Left ventricle myocardium inferior (tissue), 1 donor: ENCODE results near the gene R3HCC1L. TPM values are rescaled to one million over a fixed set of nuclear protein-coding genes. Genes with fewer than 3 reads are reported as not detected.
"Not testable (repeated sequence)": the region's sequence is repeated elsewhere in the genome, so short reads cannot be mapped to it uniquely, and the experiment has no call there.

Experiments
- DNase-seq: peaks from one replicate; pipeline ENCODE4 v3.0.0-alpha.2; 2020
- H3K27ac ChIP-seq: fragments of 200-600 bp; replicated peaks from 2 replicates; pipeline ENCODE4 v1.8.0; 2021
- H3K27me3 ChIP-seq: fragments of 200-600 bp; 2 replicates; pipeline ENCODE4 v1.8.0; 2021; ENCODE audit warnings: low read depth
- H3K36me3 ChIP-seq: fragments of 200-600 bp; 2 replicates; pipeline ENCODE4 v1.8.0; 2021
- H3K4me1 ChIP-seq: fragments of 200-600 bp; 2 replicates; pipeline ENCODE4 v1.8.0; 2021
- H3K4me3 ChIP-seq: fragments of 200-600 bp; 2 replicates; pipeline ENCODE4 v1.8.0; 2021; ENCODE audit warnings: mild to moderate bottlenecking, moderate library complexity
- H3K9me3 ChIP-seq: fragments of 200-600 bp; replicated peaks from 2 replicates; pipeline ENCODE4 v1.8.0; 2021
- CTCF ChIP-seq: fragments of 200-600 bp; IDR thresholded peaks from 2 replicates; pipeline ENCODE4 v1.8.0; 2021; ENCODE audit warnings: antibody characterized with exemption, mild to moderate bottlenecking, borderline replicate concordance
- intact Hi-C: fragments of 100-400 bp; cut with micrococcal nuclease; formaldehyde crosslinking; loops from one replicate; pipeline ENCODE4 v1.11.0; 2022
- total RNA-seq: library from RNA; stranded (reverse); fragmentation: NEBNext Ultra II Directional; extraction: Animal tissue kit (Norgen Biotek cat#: 25700); gene quantifications from one replicate; pipeline ENCODE4 v1.2.1, GENCODE V29; 2021
- donor health status: DM: no; HTN: yes; CAD: no; lungs with severe emphysema.

Gene R3HCC1L
- total RNA-seq, 1 donor from 2014 or later, result 5.9 TPM

- no peaks in the 10 kb centered on the region for H3K4me1 ChIP-seq
- no peak overlapping the region for H3K4me3 ChIP-seq
- H3K36me3 ChIP-seq, result no peaks in the 10 kb centered on the region
- H3K27me3 ChIP-seq, result peaks cover 78% of the 10 kb centered on the region
- DNase-seq, result no peak
- intact Hi-C loops, result no loop called here
- H3K9me3 ChIP-seq, result no peaks in the 10 kb centered on the region
- H3K27ac ChIP-seq, result no peak overlapping the region
- TF ChIP-seq CTCF, result no peak
Observed at GRCh38 chr10:98115031-98115787, 19.2 kb upstream of the R3HCC1L start.

GRCh38 chr10:98119891-98120290 is 14.6 kb upstream of the R3HCC1L start:
- peaks cover 15% of the 10 kb centered on the region for H3K9me3 ChIP-seq
- intact Hi-C loops, result no loop called here
- TF ChIP-seq CTCF, result no peak

GRCh38 chr10:98125940-98126631 is 8.4 kb upstream of the R3HCC1L start:
- no peak for DNase-seq
- Histone ChIP-seq H3K27ac (no peak overlapping the region), H3K36me3 (no peaks in the 10 kb centered on the region), H3K9me3 (peaks cover 15% of the 10 kb centered on the region), H3K4me1 (no peaks in the 10 kb centered on the region), H3K27me3 (peaks cover 30% of the 10 kb centered on the region), H3K4me3 (no peak overlapping the region)
- TF ChIP-seq CTCF, result no peak
- intact Hi-C loops, result no loop called here

More at GRCh38 chr10:98119891-98120290, 14.6 kb upstream of the R3HCC1L start:
- DNase-seq, result no peak
- no peak overlapping the region for H3K27ac ChIP-seq
- H3K27me3 ChIP-seq, result peaks cover 44% of the 10 kb centered on the region
- no peaks in the 10 kb centered on the region for H3K4me1 ChIP-seq
- H3K36me3 ChIP-seq, result no peaks in the 10 kb centered on the region
- no peak overlapping the region for H3K4me3 ChIP-seq

GRCh38 chr10:98128802-98129201 is 5.7 kb upstream of the R3HCC1L start:
- TF ChIP-seq CTCF, result no peak
- peaks cover 6% of the 10 kb centered on the region for H3K9me3 ChIP-seq
- no peaks in the 10 kb centered on the region for H3K4me1 ChIP-seq
- intact Hi-C loops, result no loop called here
- peaks cover 26% of the 10 kb centered on the region for H3K27me3 ChIP-seq
- H3K36me3 ChIP-seq, result no peaks in the 10 kb centered on the region
- no peak overlapping the region for H3K4me3 ChIP-seq
- no peak for DNase-seq
- no peak overlapping the region for H3K27ac ChIP-seq

- intact Hi-C loops, result no loop called here
- Histone ChIP-seq H3K4me3 (no peak overlapping the region), H3K9me3 (peaks cover 6% of the 10 kb centered on the region), H3K27me3 (peaks cover 5% of the 10 kb centered on the region), H3K27ac (no peak overlapping the region), H3K4me1 (peaks cover 24% of the 10 kb centered on the region), H3K36me3 (no peaks in the 10 kb centered on the region)
- no peak for TF ChIP-seq CTCF
- no peak for DNase-seq
Observed at GRCh38 chr10:98131619-98132018, 2.8 kb upstream of the R3HCC1L start.

- H3K4me3 ChIP-seq, H3K36me3 ChIP-seq, DNase-seq, H3K9me3 ChIP-seq, H3K27me3 ChIP-seq, intact Hi-C loops, H3K27ac ChIP-seq: not testable (repeated sequence)
- peaks cover 37% of the 10 kb centered on the region for H3K4me1 ChIP-seq
Observed at GRCh38 chr10:98133075-98133752, 1.2 kb upstream of the R3HCC1L start.
